Ishikawa (cell line): ENCODE measurements around the gene AUTS2.

Source experiments
- EP300 ChIP-seq: IDR thresholded peaks from 2 replicates; pipeline ENCODE4 v1.6.1; 2012; ENCODE audit warnings: borderline replicate concordance
- RAD21 ChIP-seq: IDR thresholded peaks from 2 replicates; pipeline ENCODE4 v1.6.1; 2012; ENCODE audit warnings: low read depth
- TCF12 ChIP-seq: IDR thresholded peaks from 2 replicates; pipeline ENCODE4 v1.6.1; 2012; ENCODE audit warnings: low read depth

DNA sequence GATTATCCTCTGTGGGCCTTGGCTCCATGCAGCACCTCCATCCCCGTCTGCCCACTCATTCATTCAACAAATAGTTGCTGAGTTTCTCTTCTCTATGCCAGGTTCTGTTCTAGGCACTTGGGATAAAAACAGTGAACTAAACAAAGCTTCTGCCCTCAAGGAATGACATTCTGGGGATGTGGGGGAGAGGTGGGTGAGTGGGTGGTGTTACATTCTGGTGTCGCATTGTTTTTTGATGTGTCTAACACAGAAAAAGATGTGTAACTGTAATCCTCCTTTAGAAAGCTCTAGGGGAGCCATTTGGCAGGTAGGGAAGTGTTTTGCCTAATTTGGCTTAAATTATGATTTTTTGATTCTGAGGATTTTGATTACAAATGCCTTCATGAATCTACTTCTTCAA is 21.4 kb downstream of the AUTS2 start:
- TF ChIP-seq RAD21 (no peak), TCF12 (no peak), EP300 (no peak)
